ENCODE measurements around the gene SYNJ2.

GRCh38 chr6:157946865-157947532, 34.7 kb upstream of the SYNJ2 start:
- TF ChIP-seq POLR2A (IDR thresholded peaks at IDR 0.05), result no peak
- TF ChIP-seq CTCF (IDR thresholded peaks at IDR 0.05), result peak in 2 of 6 experiments; percentile 14 to 26
